IMR-90 (cell line): ENCODE measurements around the gene DENND2C. TPM values are rescaled to one million over a fixed set of nuclear protein-coding genes. Genes with fewer than 3 reads are reported as not detected.

Source experiments
- ATAC-seq: fragments of 200-7000 bp; cut with Tn5 transposase; 2 replicates; pipeline ENCODE4 v1.9.1; 2020; ENCODE audit warnings: low read depth, mild to moderate bottlenecking, moderate library complexity
- BruUV-seq: library from RNA; stranded (reverse); fragments of 400-500 nt; replicated peaks from 2 replicates; lab custom pipeline; 2021; lab: Mats Ljungman, UMichigan
- CTCF ChIA-PET: fragments of 300-600 bp; formaldehyde crosslinking; extraction: SDS; loops from one replicate; lab custom pipeline; 2021; ENCODE audit warnings: antibody characterized with exemption; lab: Yijun Ruan, JAX
- POLR2A ChIA-PET: fragments of 300-600 bp; sonication (Branson Sonifier 250); formaldehyde crosslinking; loops from one replicate; lab custom pipeline; 2022; ENCODE audit warnings: antibody characterized with exemption; ENCODE audit not compliant: unreplicated experiment; lab: Charles Lee
- DNase-seq: peaks from one replicate; pipeline ENCODE4 v3.0.0; 2013
- H2AFZ ChIP-seq: replicated peaks from 2 replicates; pipeline ENCODE3; 2013; ENCODE audit warnings: low read length, mild to moderate bottlenecking; ENCODE audit not compliant: poor library complexity
- H2AK5ac ChIP-seq: 2 replicates; pipeline ENCODE4 v1.6.1; 2013; ENCODE audit warnings: low read depth, low read length, inconsistent platforms
- H2AK9ac ChIP-seq: replicated peaks from 2 replicates; pipeline ENCODE3; 2013; ENCODE audit warnings: mild to moderate bottlenecking, low read depth, low read length, moderate library complexity; ENCODE audit not compliant: poor library complexity
- H2BK120ac ChIP-seq: 2 replicates; pipeline ENCODE4 v1.6.1; 2013; ENCODE audit warnings: low read depth, low read length, inconsistent platforms
- H2BK15ac ChIP-seq: 3 replicates; pipeline ENCODE4 v1.6.1; 2013; ENCODE audit warnings: low read depth, low read length, inconsistent platforms
- H2BK20ac ChIP-seq: 2 replicates; pipeline ENCODE4 v1.6.1; 2013; ENCODE audit warnings: low read depth, mild to moderate bottlenecking, inconsistent platforms, low read length, moderate library complexity
- H2BK5ac ChIP-seq: 2 replicates; pipeline ENCODE4 v1.6.1; 2013; ENCODE audit warnings: mild to moderate bottlenecking, low read depth, low read length, inconsistent platforms; ENCODE audit not compliant: poor library complexity, severe bottlenecking
- H3K14ac ChIP-seq: replicated peaks from 2 replicates; pipeline ENCODE4 v1.6.1; 2013; ENCODE audit warnings: low read depth, low read length, inconsistent platforms
- H3K18ac ChIP-seq: 2 replicates; pipeline ENCODE4 v1.6.1; 2013; ENCODE audit warnings: low read depth, low read length, control low read depth
- H3K23ac ChIP-seq: 2 replicates; pipeline ENCODE4 v1.6.1; 2013; ENCODE audit warnings: low read depth, low read length, inconsistent platforms
- H3K27ac ChIP-seq: 2 replicates; pipeline ENCODE4 v1.5.1; 2013; ENCODE audit warnings: mild to moderate bottlenecking, control low read depth, low read length; ENCODE audit not compliant: insufficient read depth
- H3K27me3 ChIP-seq: 2 replicates; pipeline ENCODE4 v1.6.1; 2013; ENCODE audit warnings: low read length; ENCODE audit not compliant: control insufficient read depth, insufficient read depth
- H3K36me3 ChIP-seq: 2 replicates; pipeline ENCODE4 v1.6.1; 2013; ENCODE audit warnings: low read length, mixed read lengths; ENCODE audit not compliant: control insufficient read depth, insufficient read depth
- H3K4ac ChIP-seq: 2 replicates; pipeline ENCODE4 v1.6.1; 2013; ENCODE audit warnings: low read depth, low read length, inconsistent platforms
- H3K4me1 ChIP-seq: 2 replicates; pipeline ENCODE4 v1.6.1; 2013; ENCODE audit warnings: low read length, mixed read lengths; ENCODE audit not compliant: control insufficient read depth, insufficient read depth
- H3K4me2 ChIP-seq: 2 replicates; pipeline ENCODE4 v1.6.1; 2013; ENCODE audit warnings: low read depth, mild to moderate bottlenecking, control low read depth, low read length, moderate library complexity
- H3K4me3 ChIP-seq: 2 replicates; pipeline ENCODE4 v1.5.1; 2013; ENCODE audit warnings: low read depth, mild to moderate bottlenecking, control low read depth, low read length, moderate library complexity; ENCODE audit not compliant: insufficient read depth
- H3K56ac ChIP-seq: 2 replicates; pipeline ENCODE4 v1.6.1; 2013; ENCODE audit warnings: low read length, inconsistent platforms; ENCODE audit not compliant: insufficient read depth; ENCODE audit errors: extremely low read depth
- H3K79me1 ChIP-seq, 2 experiments: 2 replicates each; pipeline ENCODE4 v1.6.1; 2013; ENCODE audit warnings: low read length in 2 of 2, inconsistent platforms in 1 of 2, low read depth in 1 of 2
- H3K9ac ChIP-seq: 2 replicates; pipeline ENCODE4 v1.6.1; 2013; ENCODE audit warnings: low read depth, low read length, control low read depth
- H3K9me1 ChIP-seq: 2 replicates; pipeline ENCODE4 v1.6.1; 2013; ENCODE audit warnings: low read length, inconsistent platforms; ENCODE audit not compliant: insufficient read depth
- H3K9me3 ChIP-seq: 2 replicates; pipeline ENCODE4 v1.6.1; 2013; ENCODE audit warnings: low read length; ENCODE audit not compliant: control insufficient read depth, insufficient read depth
- H4K20me1 ChIP-seq: 2 replicates; pipeline ENCODE4 v1.6.1; 2013; ENCODE audit warnings: low read length, inconsistent platforms; ENCODE audit not compliant: insufficient read depth
- H4K5ac ChIP-seq: 2 replicates; pipeline ENCODE4 v1.6.1; 2013; ENCODE audit warnings: mild to moderate bottlenecking, low read depth, low read length, control low read depth
- H4K8ac ChIP-seq, 2 experiments: 2 replicates each; pipeline ENCODE4 v1.6.1; 2013; ENCODE audit warnings: low read depth in 2 of 2, low read length in 2 of 2, control low read depth in 1 of 2, inconsistent platforms in 1 of 2
- H4K91ac ChIP-seq: 2 replicates; pipeline ENCODE4 v1.6.1; 2013; ENCODE audit warnings: low read depth, low read length, inconsistent platforms; ENCODE audit not compliant: insufficient read depth
- BHLHE40 ChIP-seq: fragments of 150-350 bp; IDR thresholded peaks from 2 replicates; pipeline ENCODE4 v1.6.1; 2016; ENCODE audit warnings: mild to moderate bottlenecking, low read depth, low read length
- CEBPB ChIP-seq: IDR thresholded peaks from 2 replicates; pipeline ENCODE4 v1.6.1; 2012; ENCODE audit warnings: low read depth, low read length, improper control_type of control experiment
- CHD1 ChIP-seq: IDR thresholded peaks from 2 replicates; pipeline ENCODE4 v1.6.1; 2012; ENCODE audit warnings: low read depth, low read length, improper control_type of control experiment
- CTCF ChIP-seq: conservative IDR thresholded peaks from 2 replicates; pipeline ENCODE4 v1.5.1; 2012; ENCODE audit warnings: mild to moderate bottlenecking, low read depth, low read length, improper control_type of control experiment
- ELK1 ChIP-seq: fragments of 150-350 bp; IDR thresholded peaks from 2 replicates; pipeline ENCODE4 v1.6.1; 2016; ENCODE audit warnings: low read depth, mild to moderate bottlenecking, low read length, moderate library complexity, borderline replicate concordance
- FOS ChIP-seq: fragments of 150-350 bp; IDR thresholded peaks from 2 replicates; pipeline ENCODE4 v1.6.1; 2016; ENCODE audit warnings: low read depth, low read length
- MAFK ChIP-seq: IDR thresholded peaks from 2 replicates; pipeline ENCODE4 v1.6.1; 2012; ENCODE audit warnings: low read depth, low read length, improper control_type of control experiment
- MAZ ChIP-seq: IDR thresholded peaks from 2 replicates; pipeline ENCODE4 v1.6.1; 2012; ENCODE audit warnings: low read depth, mild to moderate bottlenecking, low read length, improper control_type of control experiment, moderate library complexity, borderline replicate concordance
- MXI1 ChIP-seq: IDR thresholded peaks from 2 replicates; pipeline ENCODE4 v1.6.1; 2012; ENCODE audit warnings: low read depth, mild to moderate bottlenecking, low read length, moderate library complexity, borderline replicate concordance
- NFE2L2 ChIP-seq: fragments of 150-350 bp; IDR thresholded peaks from 2 replicates; pipeline ENCODE4 v1.6.1; 2016; ENCODE audit warnings: low read depth, mild to moderate bottlenecking, low read length
- POLR2A ChIP-seq: IDR thresholded peaks from 2 replicates; pipeline ENCODE4 v1.6.1; 2012; ENCODE audit warnings: mild to moderate bottlenecking, low read depth, low read length
- RAD21 ChIP-seq: IDR thresholded peaks from 2 replicates; pipeline ENCODE4 v1.6.1; 2012; ENCODE audit warnings: low read length, improper control_type of control experiment
- RCOR1 ChIP-seq: IDR thresholded peaks from 2 replicates; pipeline ENCODE4 v1.6.1; 2012; ENCODE audit warnings: mild to moderate bottlenecking, low read length, improper control_type of control experiment; ENCODE audit not compliant: insufficient replicate concordance
- RFX5 ChIP-seq: IDR thresholded peaks from 2 replicates; pipeline ENCODE4 v1.8.0; 2012; ENCODE audit warnings: low read depth, mild to moderate bottlenecking, low read length, moderate library complexity
- SMC3 ChIP-seq: fragments of 150-350 bp; IDR thresholded peaks from 2 replicates; pipeline ENCODE4 v1.6.1; 2016; ENCODE audit warnings: low read depth, mild to moderate bottlenecking, antibody characterized with exemption, low read length, moderate library complexity
- USF2 ChIP-seq: fragments of 150-350 bp; IDR thresholded peaks from 2 replicates; pipeline ENCODE4 v1.6.1; 2017; ENCODE audit warnings: mild to moderate bottlenecking, antibody characterized with exemption, low read length, low read depth
- WGBS, 2 experiments: methylation state at CpG; one replicate each; pipeline versions ENCODE4 v1.1.5 to v1.1.7; 2013; ENCODE audit warnings: missing lambda C conversion rate in 2 of 2; ENCODE audit not compliant: insufficient read length in 1 of 2; ENCODE audit errors: extremely low coverage in 2 of 2; 5-methylcytosine and 5-hydroxymethylcytosine counted together
- dilution Hi-C: fragments of 300-500 bp; cut with HindIII; formaldehyde crosslinking; loops from one replicate; pipeline ENCODE4 v1.14.3; 2018; ENCODE audit warnings: low sequenced_read_pairs; ENCODE audit not compliant: unreplicated experiment
- in situ Hi-C: fragments of 300-500 bp; cut with MboI; formaldehyde crosslinking; loops from 3 replicates; pipeline ENCODE4 v1.14.3; 2019; ENCODE audit warnings: low sequenced_read_pairs, inconsistent platforms, mixed read lengths
- intact Hi-C: fragments of 100-400 bp; cut with micrococcal nuclease; formaldehyde crosslinking; loops from 2 replicates; pipeline ENCODE4 v1.10.0; 2022
- polyA plus RNA-seq, 3 experiments: library from polyadenylated mRNA; depleted of rRNA; stranded (reverse); fragments of >200 nt; gene quantifications; 2 replicates each; pipeline ENCODE4 v1.2.3, GENCODE V29; 2012; ENCODE audit warnings: low replicate concordance in 1 of 3
- total RNA-seq: library from RNA; depleted of rRNA; stranded (reverse); fragments of >200 nt; gene quantifications from 2 replicates; pipeline ENCODE4 v1.2.3, GENCODE V29; 2012

DENND2C gene
- total and polyA plus RNA-seq, 2 of the 4 experiments (the other 2 are of a cell fraction): 0.58 to 2.2 TPM

- H3K9me3 ChIP-seq: no peaks in the 10 kb centered on the region
- WGBS, 2 experiments: no CpG with 5 or more reads among the region's 1 CpG
- H4K20me1 ChIP-seq: no peaks in the 10 kb centered on the region
- H4K91ac ChIP-seq: no peak overlapping the region
- in situ Hi-C loops: no loop called here
- H2BK15ac ChIP-seq: no peak overlapping the region
- no peak overlapping the region for H2BK120ac ChIP-seq
- H3K79me1 ChIP-seq: no peaks in the 10 kb centered on the region
- intact Hi-C loops: no loop called here
- no peak overlapping the region for H3K23ac ChIP-seq
- no TSS peak for BruUV-seq
- no peak overlapping the region for H3K14ac ChIP-seq
- no peak overlapping the region for H2BK5ac ChIP-seq
- ATAC-seq (no peak), DNase-seq (no peak)
- dilution Hi-C loops: no loop called here
- no peak overlapping the region for H3K4me3 ChIP-seq
- POLR2A ChIA-PET: no interaction called here
- H2AK5ac ChIP-seq: no peak overlapping the region
- no peak overlapping the region for H2AFZ ChIP-seq
- H3K56ac ChIP-seq: no peak overlapping the region
- H3K4ac ChIP-seq: no peak overlapping the region
- H3K9ac ChIP-seq: no peak overlapping the region
- H3K9me1 ChIP-seq: no peaks in the 10 kb centered on the region
- TF ChIP-seq CTCF (no peak), ELK1 (no peak), MAFK (no peak), RFX5 (no peak), USF2 (no peak), MXI1 (no peak), POLR2A (no peak), CEBPB (no peak), RCOR1 (no peak), CHD1 (no peak), RAD21 (no peak), SMC3 (no peak), NFE2L2 (no peak), FOS (no peak), BHLHE40 (no peak), MAZ (no peak)
- no peaks in the 10 kb centered on the region for H3K36me3 ChIP-seq
- CTCF ChIA-PET: no interaction called here
- H3K18ac ChIP-seq: no peak overlapping the region
- no peak overlapping the region for H3K4me2 ChIP-seq
- H3K27me3 ChIP-seq: no peaks in the 10 kb centered on the region
- no peaks in the 10 kb centered on the region for H3K4me1 ChIP-seq
- no peak overlapping the region for H3K27ac ChIP-seq
- H4K8ac ChIP-seq: no peak overlapping the region
- no peak overlapping the region for H2BK20ac ChIP-seq
- H4K5ac ChIP-seq: no peak overlapping the region
- H2AK9ac ChIP-seq: no peak overlapping the region
Observed at GRCh38 chr1:114547076-114547475, 122.8 kb downstream of the DENND2C start.
